Dedifferentiated amniotic fluid mesenchymal stem cell (primary cell): Measurements from ENCODE around the gene YJU2.
"Not testable (repeated sequence)": the region's sequence is repeated elsewhere in the genome, so short reads cannot be mapped to it uniquely, and the experiment has no call there.

Experiments
- DNase-seq: peaks from one replicate; pipeline ENCODE4 v3.0.0-alpha.2; 2016; ENCODE audit errors: extremely low spot score

Gene YJU2

DNA sequence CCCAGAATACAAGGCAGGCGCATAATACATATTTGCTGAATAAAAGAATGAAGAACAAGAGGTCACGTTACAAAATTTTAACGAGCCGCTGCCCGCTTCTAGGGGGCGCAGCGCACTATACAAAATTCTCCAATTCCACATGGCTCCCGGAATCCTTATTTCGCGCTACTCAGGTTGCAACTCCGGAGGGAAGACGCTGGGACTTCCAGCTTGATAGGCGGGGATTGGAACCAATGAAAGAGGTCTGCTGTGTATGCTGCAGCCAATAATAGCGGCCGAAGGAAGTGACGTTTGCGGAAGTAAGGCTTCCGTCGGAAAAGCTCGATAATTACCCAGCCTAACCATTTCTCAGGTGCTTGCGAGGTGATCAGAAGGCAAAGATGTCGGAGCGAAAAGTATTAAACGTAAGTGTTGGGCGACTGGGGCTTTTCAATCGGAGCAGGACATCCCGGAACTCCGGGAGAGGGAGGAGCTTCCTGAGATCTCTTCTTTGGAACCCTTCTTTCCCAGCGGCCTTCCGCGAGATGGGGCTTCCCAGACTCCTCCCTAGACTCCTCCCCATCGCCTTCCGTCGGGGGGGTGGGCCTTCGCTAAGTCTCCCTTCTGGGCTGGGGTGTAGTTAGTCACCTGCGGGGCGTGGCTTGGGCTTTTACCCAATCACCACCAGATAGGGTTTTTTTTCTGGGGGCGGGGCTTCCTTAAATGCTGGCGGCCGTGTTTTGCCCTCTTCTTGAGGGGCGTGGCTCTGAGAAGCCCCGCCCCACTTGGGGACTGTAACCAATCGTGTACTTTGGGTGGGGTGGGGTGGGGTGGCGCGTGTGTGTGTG lies at the start of gene YJU2:
TSS of gene YJU2 (plus strand) at position 314 of the 827 bp plus-strand sequence. CDS start at position 381, 67 bp downstream.
- DNase-seq, result peak; percentile 99

DNA sequence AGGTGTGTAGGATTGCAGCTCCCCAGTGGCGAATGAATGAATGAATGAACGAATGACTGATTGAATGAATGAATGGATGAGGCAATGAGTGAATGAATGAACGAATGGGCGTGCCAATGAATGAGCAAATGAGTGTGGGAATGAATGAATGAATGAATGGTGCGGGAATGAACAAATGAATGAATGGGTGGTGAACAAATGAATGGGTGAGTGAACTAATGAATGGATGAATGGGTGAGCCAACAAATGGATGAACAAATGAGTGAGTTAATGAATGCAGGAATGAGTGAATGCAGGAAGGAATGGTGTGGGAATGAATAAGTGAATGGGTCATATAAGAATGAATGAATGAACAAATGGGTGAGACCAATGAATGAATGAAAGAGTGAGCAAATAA lies 49.7 kb upstream of the YJU2 start:
- DNase-seq, result no peak

DNA sequence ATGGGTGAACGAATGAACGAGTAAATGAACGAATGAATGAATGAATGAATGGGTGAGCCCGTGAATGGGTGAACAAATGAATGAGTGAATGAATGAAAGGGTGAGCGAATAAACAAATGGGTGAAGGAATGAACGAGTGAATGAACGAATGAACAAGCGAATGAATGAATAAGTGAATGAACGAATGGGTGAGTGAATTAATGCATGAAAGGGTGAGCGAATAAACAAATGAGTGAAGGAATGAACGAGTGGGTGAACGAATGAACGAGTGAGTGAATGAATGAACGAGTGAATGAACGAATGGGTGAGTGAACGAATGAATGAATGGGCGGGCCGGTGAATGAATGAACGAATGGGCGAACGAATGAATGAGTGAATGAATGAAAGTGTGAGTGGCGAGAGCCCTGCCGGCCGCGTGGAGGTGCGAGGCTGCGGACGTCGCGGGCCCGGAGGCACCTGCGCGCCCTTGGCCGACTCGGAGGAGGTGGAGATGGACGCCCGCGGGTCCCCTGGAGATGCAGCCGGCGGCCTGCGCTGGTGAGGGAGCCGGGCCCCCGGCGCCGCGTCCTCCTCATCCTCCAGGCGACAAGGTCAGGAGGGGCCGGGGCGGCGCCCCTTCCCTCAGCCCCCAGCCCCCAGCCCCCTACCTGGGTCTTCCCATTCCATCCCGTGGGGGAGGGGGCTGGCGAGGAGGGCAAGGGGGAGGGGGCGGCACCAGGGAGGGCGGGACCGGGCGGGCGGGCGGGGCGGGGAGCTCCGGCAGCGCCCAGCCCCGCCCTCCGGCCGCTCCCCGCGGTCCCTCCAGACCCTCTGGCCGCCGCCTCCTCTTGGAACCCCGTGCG lies 49.0 kb upstream of the YJU2 start:
- no peak for DNase-seq

DNA sequence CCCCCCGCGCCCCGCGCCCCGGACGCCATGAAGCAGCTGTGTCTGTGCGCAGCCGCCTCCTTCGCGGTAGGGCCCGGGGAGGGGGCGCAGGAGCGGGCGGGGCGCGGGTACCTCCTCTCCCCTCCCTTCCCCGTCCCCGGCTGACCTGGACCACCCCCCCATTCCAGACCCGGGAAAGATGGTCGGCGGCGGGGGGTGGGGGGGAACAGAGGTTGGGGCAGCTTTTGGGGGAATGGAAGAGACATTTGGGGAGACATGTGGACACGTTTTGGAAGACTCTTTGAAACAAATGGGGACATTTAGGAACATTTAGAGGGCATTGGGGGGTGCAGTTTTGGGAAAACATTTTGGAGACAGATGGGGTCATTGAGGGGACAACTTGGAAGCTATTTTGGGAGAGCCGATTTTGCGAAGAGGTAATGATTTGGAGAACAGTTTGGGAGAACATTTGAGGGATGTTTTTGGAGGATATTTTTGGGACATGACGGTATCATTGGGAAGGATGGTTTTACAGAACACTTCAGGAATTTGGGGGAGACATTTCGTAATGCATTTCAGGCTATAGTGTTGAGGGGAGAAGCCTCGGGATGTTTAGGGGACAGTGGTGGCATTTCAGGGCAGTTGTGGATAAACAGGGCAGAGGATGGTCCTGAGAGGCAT lies 48.3 kb upstream of the YJU2 start:
- no peak for DNase-seq

DNA sequence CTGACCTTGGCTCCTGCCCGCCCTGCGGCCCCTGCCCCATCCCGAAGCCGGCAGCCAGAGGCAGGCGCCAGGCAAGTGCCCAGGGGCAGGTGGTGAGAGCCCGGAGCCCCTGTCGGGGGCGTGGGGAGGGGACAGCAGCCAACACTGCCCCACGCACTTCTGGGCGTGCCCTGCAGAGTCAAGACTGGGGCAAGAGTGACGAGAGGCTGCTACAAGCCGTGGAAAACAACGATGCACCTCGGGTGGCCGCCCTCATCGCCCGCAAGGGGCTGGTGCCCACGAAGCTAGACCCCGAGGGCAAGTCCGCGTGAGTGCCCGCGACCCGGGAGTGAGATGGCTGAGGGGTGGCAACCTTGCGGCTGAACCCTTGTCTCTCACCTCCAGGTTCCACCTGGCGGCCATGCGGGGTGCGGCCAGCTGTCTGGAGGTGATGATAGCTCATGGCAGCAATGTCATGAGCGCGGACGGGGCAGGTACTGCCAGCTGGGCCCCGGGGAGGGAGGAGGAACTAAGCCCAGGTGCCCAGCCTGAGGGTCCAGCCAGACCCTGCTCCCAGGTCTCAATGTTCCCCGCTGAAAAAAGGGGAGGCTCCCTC lies 47.1 kb upstream of the YJU2 start:
- DNase-seq, result no peak

DNA sequence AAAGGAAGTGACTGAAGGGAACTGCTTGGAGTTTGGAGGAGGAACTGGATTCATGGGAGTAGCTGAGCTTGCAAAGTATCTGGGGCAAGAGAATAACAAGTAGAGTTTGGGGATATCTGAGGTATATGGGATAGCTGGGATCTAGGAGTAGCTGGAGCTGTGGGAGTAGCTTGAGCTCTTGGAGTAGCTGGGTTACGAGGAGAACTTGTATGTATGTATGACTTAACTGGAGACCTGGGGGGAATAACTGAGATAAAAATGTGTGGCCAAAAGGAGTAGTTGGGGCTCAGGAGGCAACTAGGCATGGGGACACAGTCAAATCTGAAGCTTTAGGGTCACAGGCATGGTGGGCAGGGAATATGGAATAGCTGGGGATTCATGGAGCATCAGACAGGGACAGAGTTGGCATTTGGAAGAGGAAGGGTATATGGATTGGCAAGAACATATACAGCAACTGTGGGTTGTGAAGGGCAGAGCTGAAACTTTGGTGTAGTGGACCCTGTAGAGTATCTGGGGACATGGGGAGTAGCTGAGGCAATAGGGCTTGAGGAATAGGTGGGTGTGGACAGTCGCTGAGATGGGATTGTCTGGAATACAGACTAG lies 45.8 kb upstream of the YJU2 start:
- no peak for DNase-seq

DNA sequence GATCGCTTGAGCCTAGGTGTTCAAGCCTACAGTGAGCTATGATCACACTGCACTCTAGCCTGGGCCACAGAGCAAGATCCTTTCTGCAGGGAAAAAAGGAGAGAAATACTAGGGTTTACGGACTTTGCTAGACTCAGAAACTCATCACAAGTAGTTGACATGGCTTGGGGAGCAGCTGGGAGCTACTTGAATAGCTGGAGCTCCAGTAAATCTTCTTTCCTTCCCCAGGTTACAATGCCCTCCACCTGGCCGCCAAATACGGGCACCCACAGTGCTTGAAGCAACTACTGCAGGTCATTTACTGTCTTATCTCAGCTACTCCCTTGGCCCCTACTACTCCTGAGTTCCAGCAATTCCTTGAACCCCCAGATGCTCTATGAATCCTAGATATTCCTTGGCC lies 45.1 kb upstream of the YJU2 start:
- no peak for DNase-seq

DNA sequence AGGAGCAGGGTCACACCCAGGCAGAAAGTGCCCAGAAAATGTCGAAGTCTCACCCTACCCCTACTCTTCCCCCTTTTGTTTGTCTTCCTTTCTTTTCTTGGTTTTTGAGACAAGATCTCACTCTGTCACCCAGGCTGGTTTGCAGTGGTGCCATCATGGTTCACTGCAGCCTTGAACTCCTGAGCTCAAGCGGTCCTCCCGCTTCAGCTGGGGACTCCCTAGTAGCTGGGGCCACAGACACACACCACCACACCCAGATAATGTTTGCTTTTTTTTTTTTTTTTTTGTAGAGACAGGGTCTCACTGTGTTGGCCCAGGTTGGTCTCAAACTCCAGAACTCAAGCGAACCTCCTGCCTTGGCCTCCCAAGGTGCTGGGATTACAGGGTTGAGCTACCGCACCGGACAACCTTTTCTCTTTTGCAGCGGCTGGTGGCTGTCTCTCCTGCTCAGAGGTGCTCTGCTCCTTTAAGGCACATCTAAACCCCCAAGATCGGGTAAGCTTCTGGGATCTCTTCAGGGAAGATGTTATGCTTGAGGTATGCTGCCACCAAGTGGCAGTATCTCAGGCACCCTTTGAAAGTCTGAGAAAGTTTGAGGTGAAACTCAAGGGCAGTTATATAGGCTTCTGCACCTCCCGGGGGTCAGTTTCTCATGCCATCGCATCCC lies 39.9 kb upstream of the YJU2 start:
- DNase-seq, result no peak

DNA sequence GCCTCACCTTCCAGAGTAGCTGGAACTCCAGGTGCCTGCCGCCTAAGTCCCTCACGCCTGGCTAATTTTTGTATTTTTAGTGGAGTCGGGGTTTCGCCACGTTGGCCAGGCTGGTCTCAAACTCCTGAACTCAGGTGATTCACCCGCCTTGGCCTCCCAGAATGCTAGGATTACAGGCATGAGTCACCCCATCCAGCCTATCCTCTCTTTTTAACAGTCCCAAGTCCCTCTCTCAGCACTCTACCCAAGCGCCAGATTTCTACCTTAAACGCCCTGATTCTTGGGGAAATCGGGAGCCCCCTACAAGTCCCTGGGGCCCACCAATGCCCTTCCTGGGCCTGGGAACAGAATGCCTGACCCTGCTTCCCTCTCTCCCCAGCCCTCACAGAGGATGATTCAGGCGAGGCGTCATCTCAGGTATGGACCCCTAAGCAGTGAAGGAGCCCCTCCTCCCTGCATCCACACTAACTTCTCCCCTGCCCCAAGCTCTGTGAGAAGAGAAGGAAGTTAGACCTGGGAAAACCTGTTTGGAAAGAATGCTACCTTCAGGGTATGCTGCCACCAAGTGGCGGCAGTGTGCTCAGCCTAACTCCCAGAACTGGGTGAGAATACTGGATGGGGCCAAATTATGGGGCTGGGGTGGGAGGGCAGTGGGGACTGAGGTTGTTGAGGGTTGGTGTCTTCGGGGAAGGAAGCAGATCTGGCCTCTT lies 38.3 kb upstream of the YJU2 start:
- no peak for DNase-seq

DNA sequence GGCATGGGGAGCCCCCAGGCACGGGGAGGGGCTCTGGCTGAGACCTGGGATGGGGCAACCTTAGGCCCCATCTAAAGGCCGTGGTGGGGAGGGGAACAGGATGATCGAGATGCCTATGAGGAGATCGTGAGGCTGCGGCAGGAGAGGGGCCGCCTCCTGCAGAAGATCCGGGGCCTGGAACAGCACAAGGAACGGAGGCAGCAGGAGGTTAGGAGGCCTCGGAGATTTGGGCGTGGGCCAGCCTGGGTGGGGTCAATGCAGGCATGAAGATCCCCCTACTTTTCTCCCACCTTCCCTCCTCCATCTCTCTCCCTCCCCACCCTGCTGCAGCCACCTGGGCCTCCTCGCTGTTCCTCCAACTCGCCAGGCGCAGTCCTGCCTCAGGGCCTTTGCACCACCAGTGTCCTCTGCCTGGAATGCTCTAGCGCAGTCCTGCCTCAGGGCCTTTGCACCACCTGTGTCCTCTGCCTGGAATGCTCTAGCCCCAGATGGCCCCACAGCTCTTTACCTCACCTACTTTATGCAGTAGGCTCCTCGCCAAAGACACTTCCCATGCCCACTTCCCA lies 36.6 kb upstream of the YJU2 start:
- DNase-seq, result no peak

DNA sequence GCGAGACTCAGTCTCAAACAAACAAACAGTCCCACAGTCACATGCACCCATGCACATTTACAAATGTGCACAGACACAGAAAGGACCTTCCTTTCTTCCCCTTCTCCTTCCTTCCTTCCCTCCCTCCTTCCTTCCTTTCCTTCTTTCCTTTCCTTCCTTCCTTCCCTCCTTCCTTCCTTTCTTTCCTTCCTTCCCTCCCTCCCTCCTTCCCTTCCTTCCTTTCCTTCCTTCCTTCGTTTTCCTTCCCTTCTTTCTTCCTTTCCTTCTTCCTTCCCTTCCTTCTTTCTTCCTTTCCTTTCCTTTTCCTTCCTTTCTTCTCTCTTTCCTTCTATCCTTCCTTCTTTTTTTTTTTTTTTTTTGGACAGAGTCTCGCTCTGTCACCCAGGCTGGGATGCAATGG lies 33.8 kb upstream of the YJU2 start:
- DNase-seq, result no peak

DNA sequence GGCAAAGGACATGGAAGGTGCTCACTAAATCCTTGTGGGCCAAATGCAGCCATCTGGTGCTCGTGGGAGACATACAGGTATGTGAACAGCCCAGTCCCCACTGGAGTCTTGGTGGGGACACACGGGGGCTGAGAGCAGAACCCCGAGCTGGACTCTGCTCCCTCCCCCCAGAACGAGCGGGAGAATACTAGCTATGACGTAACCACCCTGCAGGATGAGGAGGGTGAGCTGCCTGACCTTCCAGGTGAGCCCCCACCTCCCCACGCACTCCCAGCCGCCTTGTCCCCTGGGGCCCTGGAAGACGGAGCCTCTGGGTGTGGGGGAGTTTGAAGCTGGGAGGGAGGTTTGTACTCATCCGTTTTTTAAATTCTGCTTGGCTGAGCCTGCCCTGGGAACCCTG lies 31.1 kb upstream of the YJU2 start:
- no peak for DNase-seq

DNA sequence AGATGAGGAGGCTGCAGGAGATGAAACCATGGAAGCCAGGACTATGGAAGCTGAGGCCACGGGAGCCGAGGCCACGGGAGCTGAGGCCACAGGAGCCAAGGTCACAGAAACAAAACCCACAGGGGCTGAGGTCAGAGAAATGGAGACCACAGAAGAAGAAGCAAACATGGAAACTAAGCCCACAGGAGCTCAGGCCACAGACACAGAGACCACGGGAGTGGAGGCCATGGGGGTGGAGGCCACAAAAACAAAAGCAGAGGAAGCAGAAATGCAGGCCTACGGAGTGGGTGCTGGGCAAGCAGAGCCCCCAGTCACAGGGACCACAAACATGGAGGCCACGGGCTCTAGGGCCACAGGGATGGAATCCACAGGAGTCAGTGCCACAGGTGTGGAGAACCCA lies 30.0 kb upstream of the YJU2 start:
- no peak for DNase-seq

DNA sequence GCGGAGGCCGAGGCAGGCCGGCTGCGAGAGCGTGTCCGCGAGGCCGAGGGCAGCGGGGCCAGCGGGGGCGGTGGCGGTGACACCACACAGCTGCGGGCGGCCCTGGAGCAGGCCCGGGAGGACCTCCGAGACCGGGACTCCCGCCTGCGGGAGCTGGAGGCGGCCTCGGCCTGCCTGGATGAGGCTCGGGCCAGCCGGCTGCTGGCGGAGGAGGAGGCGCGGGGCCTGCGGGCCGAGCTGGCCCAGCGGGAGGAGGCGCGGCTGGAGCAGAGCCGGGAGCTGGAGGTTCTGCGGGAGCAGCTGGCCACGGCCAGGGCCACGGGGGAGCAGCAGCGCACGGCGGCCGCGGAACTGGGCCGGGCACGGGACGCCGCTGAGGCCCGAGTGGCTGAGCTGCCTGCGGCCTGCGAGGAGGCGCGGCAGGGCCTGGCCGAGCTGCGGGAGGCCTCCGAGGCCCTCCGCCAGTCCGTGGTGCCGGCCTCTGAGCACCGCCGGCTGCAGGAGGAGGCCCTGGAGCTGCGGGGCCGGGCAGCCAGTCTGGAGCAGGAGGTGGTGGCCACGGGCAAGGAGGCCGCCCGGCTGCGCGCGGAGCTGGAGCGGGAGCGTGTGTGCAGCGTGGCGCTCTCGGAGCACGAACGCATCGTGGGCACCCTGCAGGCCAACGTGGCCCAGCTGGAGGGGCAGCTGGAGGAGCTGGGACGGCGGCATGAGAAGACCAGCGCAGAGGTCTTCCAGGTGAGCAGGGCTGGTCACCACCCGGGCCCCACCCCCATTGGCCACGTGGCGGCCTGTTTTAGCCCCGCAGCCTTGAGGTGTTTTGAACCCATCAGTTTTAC lies 29.2 kb upstream of the YJU2 start:
- no peak for DNase-seq

DNA sequence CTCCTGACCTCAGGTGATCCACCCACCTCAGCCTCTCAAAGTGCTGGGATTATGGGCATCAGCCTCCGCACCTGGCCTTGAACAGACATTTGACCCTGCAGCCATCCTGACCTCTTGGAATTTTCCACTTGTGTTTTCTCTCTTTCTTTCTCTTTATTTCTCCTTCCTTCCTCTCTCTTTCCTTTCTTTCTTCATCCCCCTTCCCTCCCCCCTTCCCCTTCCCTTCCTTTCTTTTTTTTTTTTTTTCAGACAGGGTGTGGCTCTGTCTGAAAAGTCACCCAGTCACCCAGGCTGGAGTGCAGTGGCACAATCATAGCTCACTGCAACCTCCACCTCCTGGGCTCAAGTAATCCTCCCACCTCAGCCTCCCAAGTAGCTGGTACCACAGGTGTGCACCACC lies 28.4 kb upstream of the YJU2 start:
- not testable (repeated sequence) for DNase-seq

DNA sequence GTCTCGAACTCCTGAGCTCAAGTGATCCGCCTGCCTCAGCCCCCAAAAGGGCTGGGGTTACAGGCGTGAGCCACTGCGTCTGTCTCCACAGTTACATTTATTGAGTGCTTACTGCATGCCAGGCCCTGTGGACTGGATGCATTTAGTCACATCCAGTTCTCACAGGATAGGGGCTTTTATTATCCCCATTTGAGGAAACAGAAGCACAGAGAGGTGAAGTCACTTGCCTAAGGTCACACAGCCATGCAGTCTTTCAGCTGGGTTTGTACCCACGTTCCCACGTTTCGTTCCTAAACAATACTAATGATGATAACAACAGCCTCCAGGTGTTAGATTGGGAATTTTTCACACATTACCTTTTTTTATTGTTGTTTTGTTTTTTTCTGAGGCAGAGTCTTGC lies 26.7 kb upstream of the YJU2 start:
- DNase-seq, result no peak

DNA sequence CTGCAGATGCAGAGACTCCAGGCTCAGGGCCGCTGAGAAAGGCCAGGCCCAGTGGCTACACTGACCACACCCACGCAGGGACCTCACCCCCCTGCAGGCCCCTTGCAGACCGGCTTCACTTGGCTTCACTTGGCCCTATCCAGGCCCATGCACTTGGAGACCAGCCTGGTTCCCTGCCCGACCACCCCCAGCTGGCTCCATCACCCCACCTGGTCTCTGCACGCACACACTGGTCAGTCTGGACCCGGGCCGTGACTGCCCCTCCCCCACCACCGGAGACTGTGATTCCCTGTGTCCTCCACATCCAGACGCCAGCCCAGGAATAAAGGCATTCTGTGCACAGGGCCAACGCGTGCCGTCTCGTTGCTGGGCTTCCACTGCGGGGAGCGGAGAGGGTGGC lies 22.4 kb upstream of the YJU2 start:
- no peak for DNase-seq

DNA sequence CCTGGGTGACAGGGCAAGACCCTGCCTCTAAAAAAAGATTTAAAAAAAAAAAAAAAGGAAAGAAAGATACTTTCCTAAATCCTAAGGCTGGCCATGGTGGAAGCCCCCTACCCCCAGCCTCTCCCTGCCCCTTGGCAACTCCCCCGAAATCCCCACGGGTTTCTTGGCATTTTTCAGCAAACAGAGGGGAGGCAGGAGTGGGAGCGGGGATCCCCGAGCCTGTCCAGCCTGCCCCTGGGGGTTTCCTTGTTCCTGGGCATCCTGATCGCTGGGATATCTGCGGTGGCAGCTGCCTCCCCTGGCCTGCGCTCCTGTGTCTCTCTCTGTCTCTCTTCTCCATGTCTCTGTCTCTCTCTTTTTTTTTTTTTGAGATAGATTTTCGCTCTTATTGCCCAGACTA lies 21.0 kb upstream of the YJU2 start:
- DNase-seq, result no peak

DNA sequence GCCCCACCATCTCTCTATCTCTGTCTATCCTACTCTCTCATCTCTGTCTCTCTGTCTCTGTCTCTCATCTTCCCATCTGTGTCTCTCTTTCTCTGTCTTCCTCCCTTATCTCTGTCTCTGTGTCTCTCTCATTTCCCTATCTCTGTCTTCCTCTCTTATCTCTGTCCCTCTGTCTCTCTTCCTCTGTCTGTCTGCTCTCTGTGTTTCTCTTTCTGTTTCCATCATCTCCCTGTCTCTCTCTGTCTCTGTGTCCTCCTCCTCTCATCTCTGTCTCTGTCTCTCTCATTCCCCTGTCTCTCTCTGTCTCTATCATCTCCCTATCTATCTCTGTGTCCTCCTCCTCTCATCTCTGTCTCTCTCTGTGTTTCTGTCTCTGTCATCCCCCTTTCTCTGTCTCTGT lies 19.1 kb upstream of the YJU2 start:
- no peak for DNase-seq
